Hepatocyte (in vitro differentiated cells): ENCODE data around the gene SMARCA2. TPM values are rescaled to one million over a fixed set of nuclear protein-coding genes. Genes with fewer than 3 reads are reported as not detected.

Experiments used
- DNase-seq: peaks from one replicate; pipeline ENCODE4 v3.0.0-alpha.2; 2016; ENCODE audit warnings: low spot score
- H2AFZ ChIP-seq: fragments of 200-600 bp; sonication (generic); 2 replicates; pipeline ENCODE4 v1.6.0; 2016; ENCODE audit warnings: antibody characterized with exemption, mild to moderate bottlenecking
- H3K27ac ChIP-seq: fragments of 200-600 bp; sonication (generic); 2 replicates; pipeline ENCODE4 v1.5.1; 2016; ENCODE audit warnings: mild to moderate bottlenecking
- H3K27me3 ChIP-seq: fragments of 200-600 bp; sonication (generic); 2 replicates; pipeline ENCODE4 v1.6.1; 2016
- H3K36me3 ChIP-seq: fragments of 200-600 bp; sonication (generic); replicated peaks from 2 replicates; pipeline ENCODE4 v1.5.1; 2016; ENCODE audit warnings: low read depth; ENCODE audit not compliant: insufficient read depth
- H3K4me1 ChIP-seq: fragments of 200-600 bp; sonication (generic); 2 replicates; pipeline ENCODE4 v1.5.1; 2016; ENCODE audit warnings: mild to moderate bottlenecking, moderate library complexity; ENCODE audit not compliant: insufficient read depth
- H3K4me2 ChIP-seq: fragments of 200-600 bp; sonication (generic); 2 replicates; pipeline ENCODE4 v1.6.0; 2016
- H3K4me3 ChIP-seq: fragments of 200-600 bp; sonication (generic); 2 replicates; pipeline ENCODE4 v1.5.1; 2016; ENCODE audit warnings: mild to moderate bottlenecking
- H3K79me2 ChIP-seq: fragments of 200-600 bp; sonication (generic); 2 replicates; pipeline ENCODE4 v1.6.0; 2017; ENCODE audit warnings: mild to moderate bottlenecking
- H3K9me2 ChIP-seq: fragments of 200-600 bp; sonication (generic); replicated peaks from 2 replicates; pipeline ENCODE4 v1.6.0; 2017; ENCODE audit warnings: mild to moderate bottlenecking; ENCODE audit not compliant: insufficient read depth
- H3K9me3 ChIP-seq: fragments of 200-600 bp; sonication (generic); 2 replicates; pipeline ENCODE4 v1.5.1; 2016; ENCODE audit warnings: low read depth, mild to moderate bottlenecking
- H4K20me1 ChIP-seq: fragments of 200-600 bp; sonication (generic); 2 replicates; pipeline ENCODE4 v1.6.0; 2016; ENCODE audit warnings: mild to moderate bottlenecking; ENCODE audit not compliant: insufficient read depth, poor library complexity, severe bottlenecking
- EZH2 ChIP-seq: fragments of 200-600 bp; sonication (generic); IDR thresholded peaks from 2 replicates; pipeline ENCODE4 v1.6.1; 2016; ENCODE audit warnings: antibody characterized with exemption, mild to moderate bottlenecking, borderline replicate concordance
- EZH2phosphoT487 ChIP-seq: fragments of 200-600 bp; sonication (generic); IDR thresholded peaks from one replicate; pipeline ENCODE4 v1.6.1; 2018; ENCODE audit warnings: antibody characterized with exemption, mild to moderate bottlenecking, low read depth, moderate library complexity; ENCODE audit not compliant: unreplicated experiment, severe bottlenecking
- WGBS: methylation state at CpG from one replicate; pipeline ENCODE4 v1.1.6; 2016; ENCODE audit warnings: low lambda C conversion rate; ENCODE audit errors: missing lambda C conversion rate; 5-methylcytosine and 5-hydroxymethylcytosine counted together
- polyA plus RNA-seq: library from polyadenylated mRNA; unstranded; fragments of >200 nt; fragmentation: Nextera tagmentation; extraction: Ambion mirVana; gene quantifications from 2 replicates; pipeline ENCODE4 v1.2.1, GENCODE V29; 2016
- total RNA-seq: library from RNA; depleted of rRNA; stranded (reverse); fragments of >200 nt; gene quantifications from 2 replicates; pipeline ENCODE4 v1.2.3, GENCODE V29; 2014
- TF ChIP-seq, protein P1 (sequence below): fragments of 200-600 bp; sonication (generic); IDR thresholded peaks from 2 replicates; pipeline ENCODE4 v1.5.1; 2016; ENCODE audit warnings: antibody characterized with exemption, mild to moderate bottlenecking; ENCODE audit not compliant: poor library complexity

The SMARCA2 gene
- total and polyA plus RNA-seq, 2 experiments from 2014 or later: 39.9 to 65.3 TPM

- H4K20me1 ChIP-seq: peaks cover 11% of the 10 kb centered on the region
- no peaks in the 10 kb centered on the region for H3K36me3 ChIP-seq
- H3K79me2 ChIP-seq: peaks cover 51% of the 10 kb centered on the region
- peak overlapping the region; percentile 88 for H3K27ac ChIP-seq
- DNase-seq: no peak
- H3K9me2 ChIP-seq: no peaks in the 10 kb centered on the region
- TF ChIP-seq, protein P1, sequence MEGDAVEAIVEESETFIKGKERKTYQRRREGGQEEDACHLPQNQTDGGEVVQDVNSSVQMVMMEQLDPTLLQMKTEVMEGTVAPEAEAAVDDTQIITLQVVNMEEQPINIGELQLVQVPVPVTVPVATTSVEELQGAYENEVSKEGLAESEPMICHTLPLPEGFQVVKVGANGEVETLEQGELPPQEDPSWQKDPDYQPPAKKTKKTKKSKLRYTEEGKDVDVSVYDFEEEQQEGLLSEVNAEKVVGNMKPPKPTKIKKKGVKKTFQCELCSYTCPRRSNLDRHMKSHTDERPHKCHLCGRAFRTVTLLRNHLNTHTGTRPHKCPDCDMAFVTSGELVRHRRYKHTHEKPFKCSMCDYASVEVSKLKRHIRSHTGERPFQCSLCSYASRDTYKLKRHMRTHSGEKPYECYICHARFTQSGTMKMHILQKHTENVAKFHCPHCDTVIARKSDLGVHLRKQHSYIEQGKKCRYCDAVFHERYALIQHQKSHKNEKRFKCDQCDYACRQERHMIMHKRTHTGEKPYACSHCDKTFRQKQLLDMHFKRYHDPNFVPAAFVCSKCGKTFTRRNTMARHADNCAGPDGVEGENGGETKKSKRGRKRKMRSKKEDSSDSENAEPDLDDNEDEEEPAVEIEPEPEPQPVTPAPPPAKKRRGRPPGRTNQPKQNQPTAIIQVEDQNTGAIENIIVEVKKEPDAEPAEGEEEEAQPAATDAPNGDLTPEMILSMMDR: no peak
- TF ChIP-seq EZH2phosphoT487 (no peak), EZH2 (no peak)
- peaks cover 31% of the 10 kb centered on the region for H3K4me1 ChIP-seq
- peak overlapping the region; percentile 89 for H3K4me3 ChIP-seq
- peak overlapping the region; percentile 70 for H2AFZ ChIP-seq
- peak overlapping the region; percentile 95 for H3K4me2 ChIP-seq
- H3K27me3 ChIP-seq: no peaks in the 10 kb centered on the region
- 8% methylated on average over 7 of the region's 7 CpGs for WGBS
- H3K9me3 ChIP-seq: no peaks in the 10 kb centered on the region
These were observed 3.1 kb downstream of the SMARCA2 start for GRCh38 chr9:2018162-2018643.

GRCh38 chr9:2018764-2019558, 3.8 kb downstream of the SMARCA2 start:
- no peaks in the 10 kb centered on the region for H3K9me2 ChIP-seq
- TF ChIP-seq EZH2phosphoT487 (no peak), EZH2 (no peak)
- TF ChIP-seq, protein P1: no peak
- H3K36me3 ChIP-seq: no peaks in the 10 kb centered on the region
- H3K9me3 ChIP-seq: no peaks in the 10 kb centered on the region
- peaks cover 28% of the 10 kb centered on the region for H3K4me1 ChIP-seq
- peaks cover 12% of the 10 kb centered on the region for H4K20me1 ChIP-seq
- no peak overlapping the region for H2AFZ ChIP-seq
- no peak overlapping the region for H3K27ac ChIP-seq
- no peaks in the 10 kb centered on the region for H3K27me3 ChIP-seq
- peak overlapping the region; percentile 89 for H3K4me3 ChIP-seq
- 52% methylated on average over 6 of the region's 6 CpGs for WGBS
- peaks cover 58% of the 10 kb centered on the region for H3K79me2 ChIP-seq
- DNase-seq: no peak
- H3K4me2 ChIP-seq: peak overlapping the region; percentile 95

GRCh38 chr9:2019723-2020122, 4.6 kb downstream of the SMARCA2 start:
- no peak for DNase-seq
- Histone ChIP-seq H3K4me2 (peak overlapping the region; percentile 95), H3K4me3 (no peak overlapping the region), H3K36me3 (no peaks in the 10 kb centered on the region), H2AFZ (no peak overlapping the region), H4K20me1 (peaks cover 12% of the 10 kb centered on the region), H3K9me2 (no peaks in the 10 kb centered on the region), H3K79me2 (peaks cover 65% of the 10 kb centered on the region), H3K4me1 (peaks cover 26% of the 10 kb centered on the region), H3K27me3 (no peaks in the 10 kb centered on the region), H3K9me3 (no peaks in the 10 kb centered on the region), H3K27ac (no peak overlapping the region)
- WGBS: 79% methylated on average over 1 of the region's 1 CpG
- TF ChIP-seq, protein P1: no peak
- TF ChIP-seq EZH2phosphoT487 (no peak), EZH2 (no peak)
